Neural progenitor cell (in vitro differentiated cells): ENCODE measurements around the gene LTF. TPM values are rescaled to one million over a fixed set of nuclear protein-coding genes. Genes with fewer than 3 reads are reported as not detected.

Experiments
- DNase-seq: peaks from one replicate; pipeline ENCODE4 v3.0.0-alpha.2; 2016; ENCODE audit warnings: low spot score
- H2AFZ ChIP-seq: fragments of 200-600 bp; sonication (generic); replicated peaks from 2 replicates; pipeline ENCODE4 v1.6.1; 2016; ENCODE audit warnings: antibody characterized with exemption
- H3F3A ChIP-seq: fragments of 200-600 bp; sonication (generic); 2 replicates; pipeline ENCODE4 v1.6.1; 2016; ENCODE audit warnings: antibody characterized with exemption, low read depth
- H3K27ac ChIP-seq: fragments of 200-600 bp; sonication (generic); 2 replicates; pipeline ENCODE4 v1.5.1; 2016; ENCODE audit warnings: mild to moderate bottlenecking
- H3K27me3 ChIP-seq: fragments of 200-600 bp; sonication (generic); 2 replicates; pipeline ENCODE4 v1.6.1; 2016; ENCODE audit warnings: mild to moderate bottlenecking, moderate library complexity
- H3K36me3 ChIP-seq: fragments of 200-600 bp; sonication (generic); 2 replicates; pipeline ENCODE4 v1.5.1; 2016
- H3K4me1 ChIP-seq: fragments of 200-600 bp; sonication (generic); 2 replicates; pipeline ENCODE4 v1.6.1; 2016; ENCODE audit warnings: mixed run types
- H3K4me2 ChIP-seq: fragments of 200-600 bp; sonication (generic); 2 replicates; pipeline ENCODE4 v1.6.1; 2016
- H3K4me3 ChIP-seq: fragments of 200-600 bp; sonication (generic); 2 replicates; pipeline ENCODE4 v1.5.1; 2016
- H3K79me2 ChIP-seq: fragments of 200-600 bp; sonication (generic); 2 replicates; pipeline ENCODE4 v1.6.1; 2016; ENCODE audit warnings: low read depth
- H3K9ac ChIP-seq: fragments of 200-600 bp; sonication (generic); 2 replicates; pipeline ENCODE4 v1.6.1; 2016
- H3K9me3 ChIP-seq: fragments of 200-600 bp; sonication (generic); 2 replicates; pipeline ENCODE4 v1.5.1; 2016; ENCODE audit warnings: low read depth
- H4K20me1 ChIP-seq: fragments of 200-600 bp; sonication (generic); 2 replicates; pipeline ENCODE4 v1.6.1; 2016; ENCODE audit warnings: low read depth
- H3K27ac Mint-ChIP-seq: 3 replicates; pipeline ENCODE4 v1.8.0; 2021; ENCODE audit warnings: mixed read lengths
- H3K27me3 Mint-ChIP-seq: 2 replicates; pipeline ENCODE4 v1.8.0; 2022; ENCODE audit warnings: low read depth, mild to moderate bottlenecking, inconsistent platforms, moderate library complexity, mixed read lengths; ENCODE audit not compliant: insufficient read depth
- H3K36me3 Mint-ChIP-seq: 3 replicates; pipeline ENCODE4 v1.8.0; 2021; ENCODE audit warnings: mixed read lengths
- H3K4me1 Mint-ChIP-seq: 3 replicates; pipeline ENCODE4 v1.8.0; 2021; ENCODE audit warnings: mixed read lengths
- H3K4me3 Mint-ChIP-seq: 3 replicates; pipeline ENCODE4 v1.8.0; 2021; ENCODE audit warnings: mild to moderate bottlenecking, moderate library complexity, mixed read lengths
- H3K9me3 Mint-ChIP-seq: 3 replicates; pipeline ENCODE4 v1.8.0; 2020; ENCODE audit warnings: mixed read lengths
- EZH2 ChIP-seq: fragments of 200-600 bp; sonication (generic); IDR thresholded peaks from 2 replicates; pipeline ENCODE4 v1.6.1; 2017; ENCODE audit warnings: antibody characterized with exemption, mild to moderate bottlenecking, moderate library complexity
- EZH2phosphoT487 ChIP-seq: fragments of 200-600 bp; sonication (generic); IDR thresholded peaks from 2 replicates; pipeline ENCODE4 v1.6.1; 2017; ENCODE audit warnings: antibody characterized with exemption
- total RNA-seq: library from RNA; depleted of rRNA; stranded (reverse); fragments of >200 nt; gene quantifications from 2 replicates; pipeline ENCODE4 v1.2.3, GENCODE V29; 2015; ENCODE audit warnings: low replicate concordance
- TF ChIP-seq, protein P1 (sequence below): fragments of 200-600 bp; sonication (generic); IDR thresholded peaks from 2 replicates; pipeline ENCODE4 v1.5.1; 2017; ENCODE audit warnings: antibody characterized with exemption, mild to moderate bottlenecking

Gene LTF
- total RNA-seq, 1 donor from 2014 or later = not detected

DNA sequence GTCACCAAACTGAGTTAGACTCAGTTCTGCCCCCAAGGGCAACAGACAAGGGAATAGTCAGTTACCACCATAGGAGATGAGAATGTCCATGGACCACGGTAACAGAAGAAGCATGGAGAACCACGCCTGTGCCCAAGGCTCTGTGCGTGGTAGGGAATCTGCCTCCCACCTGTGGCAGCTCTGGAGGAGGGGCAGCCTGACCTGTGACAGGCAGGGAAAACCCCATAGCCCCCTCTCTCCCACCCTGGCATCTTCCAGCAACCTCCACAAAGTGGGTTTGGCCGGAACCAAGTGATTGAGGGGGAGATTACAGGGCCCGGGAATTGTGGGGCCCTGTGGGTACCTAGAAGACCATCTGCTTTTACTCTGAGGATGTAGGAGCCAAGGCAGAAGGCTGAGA is 14.3 kb upstream of the LTF start:
- TF ChIP-seq, protein P1, sequence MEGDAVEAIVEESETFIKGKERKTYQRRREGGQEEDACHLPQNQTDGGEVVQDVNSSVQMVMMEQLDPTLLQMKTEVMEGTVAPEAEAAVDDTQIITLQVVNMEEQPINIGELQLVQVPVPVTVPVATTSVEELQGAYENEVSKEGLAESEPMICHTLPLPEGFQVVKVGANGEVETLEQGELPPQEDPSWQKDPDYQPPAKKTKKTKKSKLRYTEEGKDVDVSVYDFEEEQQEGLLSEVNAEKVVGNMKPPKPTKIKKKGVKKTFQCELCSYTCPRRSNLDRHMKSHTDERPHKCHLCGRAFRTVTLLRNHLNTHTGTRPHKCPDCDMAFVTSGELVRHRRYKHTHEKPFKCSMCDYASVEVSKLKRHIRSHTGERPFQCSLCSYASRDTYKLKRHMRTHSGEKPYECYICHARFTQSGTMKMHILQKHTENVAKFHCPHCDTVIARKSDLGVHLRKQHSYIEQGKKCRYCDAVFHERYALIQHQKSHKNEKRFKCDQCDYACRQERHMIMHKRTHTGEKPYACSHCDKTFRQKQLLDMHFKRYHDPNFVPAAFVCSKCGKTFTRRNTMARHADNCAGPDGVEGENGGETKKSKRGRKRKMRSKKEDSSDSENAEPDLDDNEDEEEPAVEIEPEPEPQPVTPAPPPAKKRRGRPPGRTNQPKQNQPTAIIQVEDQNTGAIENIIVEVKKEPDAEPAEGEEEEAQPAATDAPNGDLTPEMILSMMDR = no peak
- no peak for TF ChIP-seq EZH2phosphoT487
- no peak for TF ChIP-seq EZH2
- Mint-ChIP-seq H3K27me3 (peaks cover 10% of the 10 kb centered on the region), H3K4me1 (no peaks in the 10 kb centered on the region), H3K4me3 (no peak overlapping the region), H3K36me3 (no peaks in the 10 kb centered on the region), H3K27ac (no peak overlapping the region), H3K9me3 (peaks cover 11% of the 10 kb centered on the region)
- Histone ChIP-seq H3K9ac (no peak overlapping the region), H3K36me3 (no peaks in the 10 kb centered on the region), H3K9me3 (no peaks in the 10 kb centered on the region), H3K4me3 (no peak overlapping the region), H3K4me2 (no peak overlapping the region), H3K4me1 (no peaks in the 10 kb centered on the region), H3F3A (no peaks in the 10 kb centered on the region), H3K27me3 (no peaks in the 10 kb centered on the region), H2AFZ (no peak overlapping the region), H4K20me1 (no peaks in the 10 kb centered on the region), H3K79me2 (no peaks in the 10 kb centered on the region), H3K27ac (no peak overlapping the region)
- no peak for DNase-seq

DNA sequence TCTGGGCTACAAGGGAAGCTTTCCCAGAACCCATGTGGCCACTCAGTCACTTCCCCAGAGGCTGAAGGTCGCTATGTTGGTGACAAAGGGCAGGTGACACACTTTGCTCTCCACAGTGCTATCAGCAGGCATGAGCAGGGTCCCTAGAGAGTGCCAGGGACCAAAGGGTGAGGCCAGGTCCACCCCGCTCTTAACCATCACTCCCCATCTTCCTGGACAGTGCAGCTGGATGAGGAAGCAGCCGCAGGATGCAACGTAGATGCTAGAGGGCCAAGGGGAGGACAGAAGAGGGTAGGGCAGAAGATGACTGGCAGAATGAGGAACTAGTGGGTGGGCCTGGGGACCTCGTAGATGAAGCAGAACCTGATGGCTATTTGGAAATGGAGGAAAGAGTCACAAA is 13.6 kb upstream of the LTF start:
- H3K9me3 ChIP-seq = no peaks in the 10 kb centered on the region
- Mint-ChIP-seq H3K9me3 (peaks cover 11% of the 10 kb centered on the region), H3K27me3 (peaks cover 10% of the 10 kb centered on the region), H3K27ac (no peak overlapping the region), H3K4me1 (no peaks in the 10 kb centered on the region), H3K36me3 (no peaks in the 10 kb centered on the region), H3K4me3 (no peak overlapping the region)
- H2AFZ ChIP-seq = no peak overlapping the region
- TF ChIP-seq, protein P1 = no peak
- TF ChIP-seq EZH2 = no peak
- no peak for TF ChIP-seq EZH2phosphoT487
- no peak for DNase-seq
- H3K9ac ChIP-seq = no peak overlapping the region
- no peak overlapping the region for H3K4me3 ChIP-seq
- H3K27ac ChIP-seq = no peak overlapping the region
- no peaks in the 10 kb centered on the region for H3F3A ChIP-seq
- no peaks in the 10 kb centered on the region for H3K36me3 ChIP-seq
- no peaks in the 10 kb centered on the region for H4K20me1 ChIP-seq
- no peaks in the 10 kb centered on the region for H3K27me3 ChIP-seq
- no peaks in the 10 kb centered on the region for H3K4me1 ChIP-seq
- no peaks in the 10 kb centered on the region for H3K79me2 ChIP-seq
- H3K4me2 ChIP-seq = no peak overlapping the region

DNA sequence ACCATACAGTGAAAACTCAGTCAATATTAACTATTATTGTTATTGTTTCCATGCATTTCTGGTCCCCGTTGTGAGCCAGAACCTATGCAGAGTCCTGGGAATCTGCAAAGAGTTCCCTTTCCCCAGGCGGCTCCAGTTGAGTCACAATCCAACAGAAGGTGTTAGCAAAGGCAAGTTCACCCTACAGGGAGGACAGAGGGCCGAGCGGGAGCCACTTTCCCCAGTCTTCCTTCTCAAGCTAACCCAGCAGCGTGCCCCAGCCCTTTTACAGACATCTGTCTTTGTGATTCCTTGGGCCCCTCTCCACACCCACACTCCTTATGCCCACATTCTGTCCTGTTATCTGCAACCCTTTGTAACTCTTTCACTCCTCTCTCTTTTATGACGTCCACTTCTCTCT is 13.1 kb upstream of the LTF start:
- Histone ChIP-seq H4K20me1 (no peaks in the 10 kb centered on the region), H3K4me2 (no peak overlapping the region), H3K4me1 (no peaks in the 10 kb centered on the region), H3K36me3 (no peaks in the 10 kb centered on the region), H3K79me2 (no peaks in the 10 kb centered on the region), H3K4me3 (no peak overlapping the region), H3K27ac (no peak overlapping the region), H3K27me3 (no peaks in the 10 kb centered on the region), H3F3A (no peaks in the 10 kb centered on the region), H2AFZ (no peak overlapping the region), H3K9ac (no peak overlapping the region), H3K9me3 (no peaks in the 10 kb centered on the region)
- H3K27me3 Mint-ChIP-seq = peaks cover 10% of the 10 kb centered on the region
- no peak overlapping the region for H3K4me3 Mint-ChIP-seq
- no peak overlapping the region for H3K27ac Mint-ChIP-seq
- peaks cover 11% of the 10 kb centered on the region for H3K9me3 Mint-ChIP-seq
- TF ChIP-seq EZH2 = no peak
- TF ChIP-seq, protein P1 = no peak
- TF ChIP-seq EZH2phosphoT487 = no peak
- DNase-seq = no peak
- no peaks in the 10 kb centered on the region for H3K4me1 Mint-ChIP-seq
- H3K36me3 Mint-ChIP-seq = no peaks in the 10 kb centered on the region
